K562 (cell line): ENCODE data around the gene XPO6. TPM values are rescaled to one million over a fixed set of nuclear protein-coding genes. Genes with fewer than 3 reads are reported as not detected.

Experiments used
- BHLHE40 ChIP-seq: IDR thresholded peaks from 2 replicates; pipeline ENCODE4 v1.6.1; 2011; ENCODE audit warnings: low read length, improper control_type of control experiment
- CCNT2 ChIP-seq: IDR thresholded peaks from 2 replicates; pipeline ENCODE4 v1.6.1; 2011; ENCODE audit warnings: borderline replicate concordance, low read depth, mild to moderate bottlenecking, moderate library complexity, mixed read lengths, low read length; ENCODE audit not compliant: insufficient read length; ENCODE audit errors: extremely low read depth
- FOXM1 ChIP-seq, 2 experiments: fragments of 450-650 bp in 1 of 2; sonication (generic) in 1 of 2; formaldehyde crosslinking in 1 of 2; IDR thresholded peaks; 2 replicates each; pipeline versions ENCODE4 v1.6.1 to v1.9.0; 2017 to 2022; ENCODE audit warnings: low read depth in 2 of 2, mild to moderate bottlenecking in 2 of 2, missing genetic modification reagents in 1 of 2, moderate library complexity in 1 of 2
- HDAC8 ChIP-seq: fragments of 450-650 bp; IDR thresholded peaks from 2 replicates; pipeline ENCODE4 v1.6.1; 2016; ENCODE audit warnings: mild to moderate bottlenecking, missing genetic modification characterization, moderate library complexity, missing compliant biosample characterization
- IFI16 ChIP-seq: fragments of 250-450 bp; sonication (Bioruptor Pico); IDR thresholded peaks from 2 replicates; pipeline ENCODE4 v2.1.2; 2022; ENCODE audit warnings: mild to moderate bottlenecking, inconsistent platforms
- KLF1 ChIP-seq: fragments of 450-650 bp; IDR thresholded peaks from 2 replicates; pipeline ENCODE4 v1.6.1; 2016; ENCODE audit warnings: missing genetic modification characterization, missing compliant biosample characterization
- KLF13 ChIP-seq: fragments of 450-650 bp; IDR thresholded peaks from 2 replicates; pipeline ENCODE4 v1.6.1; 2016; ENCODE audit warnings: missing genetic modification characterization, low read depth, mild to moderate bottlenecking, missing compliant biosample characterization, moderate library complexity, borderline replicate concordance
- MED1 ChIP-seq: sonication (generic); formaldehyde crosslinking; IDR thresholded peaks from 2 replicates; pipeline ENCODE4 v1.8.1; 2023; ENCODE audit warnings: missing genetic modification reagents, borderline replicate concordance
- NR2C2 ChIP-seq, 2 experiments: fragments of 200-800 bp in 1 of 2; sonication (Bioruptor generic) in 1 of 2; sonication (generic) in 1 of 2; formaldehyde crosslinking in 1 of 2; IDR thresholded peaks; 2 replicates each; pipeline versions ENCODE4 v1.6.1 to v1.8.0; 2016 to 2022; ENCODE audit warnings: mild to moderate bottlenecking in 1 of 2, missing compliant biosample characterization in 1 of 2, missing genetic modification characterization in 1 of 2, missing genetic modification reagents in 1 of 2
- TAF15 ChIP-seq: fragments of 200-400 bp; formaldehyde crosslinking; IDR thresholded peaks from 2 replicates; pipeline ENCODE4 v1.6.1; 2017; ENCODE audit warnings: mild to moderate bottlenecking, low read depth, low read length, moderate library complexity
- ZNF212 ChIP-seq: fragments of 450-650 bp; formaldehyde crosslinking; IDR thresholded peaks from 2 replicates; pipeline ENCODE4 v1.4.0; 2020; ENCODE audit warnings: mild to moderate bottlenecking
- ZNF445 ChIP-seq: fragments of 250-450 bp; sonication (Bioruptor Pico); IDR thresholded peaks from 2 replicates; pipeline ENCODE4 v1.4.0; 2020; ENCODE audit warnings: low read depth, mild to moderate bottlenecking, moderate library complexity
- polyA plus RNA-seq, 8 experiments: library from polyadenylated mRNA; depleted of rRNA in 4 of 8; stranded (reverse) in 5 of 8; unstranded in 3 of 8; fragments of >200 nt; fragmentation: Nextera tagmentation in 2 of 8; fragmentation: Illumina TruSeq in 1 of 8; extraction: Ambion mirVana in 2 of 8; extraction: Trizol in 1 of 8; gene quantifications; 2 replicates each; pipeline versions ENCODE4 v1.2.1 to v1.2.3, GENCODE V29; 2011 to 2014; ENCODE audit warnings: inconsistent platforms in 1 of 8, missing spikeins in 1 of 8
- total RNA-seq, 7 experiments: library from RNA; depleted of rRNA in 6 of 7; stranded (reverse); fragments of >200 nt in 6 of 7; fragmentation: Illumina TruSeq in 2 of 7; extraction: Trizol in 2 of 7; gene quantifications; 2 replicates each; pipeline versions ENCODE4 v1.2.1 to v1.2.3, GENCODE V29; 2011 to 2021; ENCODE audit warnings: low replicate concordance in 1 of 7
- TF ChIP-seq, protein P1 (sequence below): fragments of 450-650 bp; IDR thresholded peaks from 2 replicates; pipeline ENCODE4 v1.6.1; 2017; ENCODE audit warnings: mild to moderate bottlenecking, moderate library complexity
- TF ChIP-seq, protein P2 (sequence below): fragments of 450-650 bp; IDR thresholded peaks from 2 replicates; pipeline ENCODE4 v1.6.1; 2016
- TF ChIP-seq, protein P3 (sequence below): sonication (generic); formaldehyde crosslinking; IDR thresholded peaks from 2 replicates; pipeline ENCODE4 v1.8.1; 2022; ENCODE audit warnings: missing genetic modification reagents
- TF ChIP-seq, protein P4 (sequence below), 2 experiments: fragments of 450-650 bp in 1 of 2; IDR thresholded peaks; 2 replicates each; pipeline ENCODE4 v1.6.1; 2011 to 2017; ENCODE audit warnings: low read depth in 2 of 2, antibody characterized with exemption in 1 of 2, borderline replicate concordance in 1 of 2, low read length in 1 of 2, mild to moderate bottlenecking in 1 of 2, mixed read lengths in 1 of 2; ENCODE audit not compliant: control insufficient read depth in 1 of 2
- TF ChIP-seq, protein P5 (sequence below), 2 experiments: fragments of 450-650 bp; conservative IDR thresholded peaks; 2 replicates each; pipeline ENCODE4 v1.6.1; 2017; ENCODE audit warnings: mild to moderate bottlenecking in 2 of 2, moderate library complexity in 2 of 2

The XPO6 gene
- total and polyA plus RNA-seq, 9 of the 15 experiments (the other 6 are each of a cell fraction or from before 2014, with no cell fraction given) = 11.2 to 196 (median 119) TPM

DNA sequence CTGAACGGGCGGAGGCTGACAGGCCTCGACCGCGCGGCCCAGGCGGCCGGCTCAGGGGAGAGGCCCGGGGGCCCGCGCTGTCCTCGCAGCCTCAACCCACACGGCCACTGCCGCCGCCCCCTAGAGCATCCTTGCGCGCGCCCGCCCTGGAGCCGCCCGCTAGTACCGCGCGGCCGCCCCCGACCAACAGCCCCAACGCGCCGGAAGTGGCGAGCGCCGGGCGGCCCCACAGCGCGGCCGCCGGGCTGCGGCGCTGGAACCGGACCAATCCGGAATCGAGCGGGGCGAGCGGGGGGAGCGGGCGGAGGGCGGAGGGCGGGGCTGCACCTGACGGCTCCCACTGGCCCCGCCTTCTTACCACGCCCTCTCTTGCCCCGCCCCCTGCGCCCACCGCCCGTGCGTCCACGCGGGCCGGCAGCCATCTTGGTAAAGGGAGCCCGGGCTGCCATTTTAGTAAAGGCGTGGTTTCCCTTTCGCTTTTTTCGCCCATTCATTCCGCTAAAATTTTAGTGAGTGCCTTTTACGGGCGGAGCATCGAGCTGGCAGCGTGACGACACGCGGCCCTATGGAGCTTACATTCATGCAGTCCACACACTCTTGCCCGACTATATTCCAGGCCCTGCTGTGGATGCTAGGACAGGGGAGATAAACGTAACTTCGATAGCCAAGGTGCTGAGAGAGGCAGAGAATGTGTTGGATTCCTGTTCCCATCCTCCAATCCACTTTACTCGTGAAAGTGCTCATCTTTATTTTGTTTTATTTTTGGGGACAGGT, at the start of gene XPO6 (continued):
- TF ChIP-seq NR2C2 (CRISPR knock-in tag; IDR thresholded peaks at IDR 0.05) (peak; percentile 53; the same call in 1 of the 2 replicates), NR2C2 (tag; IDR thresholded peaks at IDR 0.05) (peak; percentile 78), MED1 (CRISPR knock-in tag) (no peak), FOXM1 (IDR thresholded peaks at IDR 0.05; ENCODE audit: low read depth) (peak; percentile 97), FOXM1 (CRISPR knock-in tag; IDR thresholded peaks at IDR 0.05; ENCODE audit: low read depth) (no peak), BHLHE40 (peak; percentile 95), KLF13 (tag) (peak; percentile 94), KLF1 (peak; percentile 97), TAF15 (no peak), ZNF212 (CRISPR knock-in tag) (no peak), ZNF445 (CRISPR knock-in tag) (no peak), IFI16 (no peak), CCNT2 (peak; percentile 89), HDAC8 (no peak)
- TF ChIP-seq, protein P1, sequence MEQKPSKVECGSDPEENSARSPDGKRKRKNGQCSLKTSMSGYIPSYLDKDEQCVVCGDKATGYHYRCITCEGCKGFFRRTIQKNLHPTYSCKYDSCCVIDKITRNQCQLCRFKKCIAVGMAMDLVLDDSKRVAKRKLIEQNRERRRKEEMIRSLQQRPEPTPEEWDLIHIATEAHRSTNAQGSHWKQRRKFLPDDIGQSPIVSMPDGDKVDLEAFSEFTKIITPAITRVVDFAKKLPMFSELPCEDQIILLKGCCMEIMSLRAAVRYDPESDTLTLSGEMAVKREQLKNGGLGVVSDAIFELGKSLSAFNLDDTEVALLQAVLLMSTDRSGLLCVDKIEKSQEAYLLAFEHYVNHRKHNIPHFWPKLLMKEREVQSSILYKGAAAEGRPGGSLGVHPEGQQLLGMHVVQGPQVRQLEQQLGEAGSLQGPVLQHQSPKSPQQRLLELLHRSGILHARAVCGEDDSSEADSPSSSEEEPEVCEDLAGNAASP = no peak
- TF ChIP-seq, protein P2, sequence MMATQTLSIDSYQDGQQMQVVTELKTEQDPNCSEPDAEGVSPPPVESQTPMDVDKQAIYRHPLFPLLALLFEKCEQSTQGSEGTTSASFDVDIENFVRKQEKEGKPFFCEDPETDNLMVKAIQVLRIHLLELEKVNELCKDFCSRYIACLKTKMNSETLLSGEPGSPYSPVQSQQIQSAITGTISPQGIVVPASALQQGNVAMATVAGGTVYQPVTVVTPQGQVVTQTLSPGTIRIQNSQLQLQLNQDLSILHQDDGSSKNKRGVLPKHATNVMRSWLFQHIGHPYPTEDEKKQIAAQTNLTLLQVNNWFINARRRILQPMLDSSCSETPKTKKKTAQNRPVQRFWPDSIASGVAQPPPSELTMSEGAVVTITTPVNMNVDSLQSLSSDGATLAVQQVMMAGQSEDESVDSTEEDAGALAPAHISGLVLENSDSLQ = peak; percentile 19; the same call in 1 of the 2 replicates
- TF ChIP-seq, protein P3, sequence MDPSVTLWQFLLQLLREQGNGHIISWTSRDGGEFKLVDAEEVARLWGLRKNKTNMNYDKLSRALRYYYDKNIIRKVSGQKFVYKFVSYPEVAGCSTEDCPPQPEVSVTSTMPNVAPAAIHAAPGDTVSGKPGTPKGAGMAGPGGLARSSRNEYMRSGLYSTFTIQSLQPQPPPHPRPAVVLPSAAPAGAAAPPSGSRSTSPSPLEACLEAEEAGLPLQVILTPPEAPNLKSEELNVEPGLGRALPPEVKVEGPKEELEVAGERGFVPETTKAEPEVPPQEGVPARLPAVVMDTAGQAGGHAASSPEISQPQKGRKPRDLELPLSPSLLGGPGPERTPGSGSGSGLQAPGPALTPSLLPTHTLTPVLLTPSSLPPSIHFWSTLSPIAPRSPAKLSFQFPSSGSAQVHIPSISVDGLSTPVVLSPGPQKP (CRISPR knock-in tag) = no peak
- TF ChIP-seq, protein P4, sequence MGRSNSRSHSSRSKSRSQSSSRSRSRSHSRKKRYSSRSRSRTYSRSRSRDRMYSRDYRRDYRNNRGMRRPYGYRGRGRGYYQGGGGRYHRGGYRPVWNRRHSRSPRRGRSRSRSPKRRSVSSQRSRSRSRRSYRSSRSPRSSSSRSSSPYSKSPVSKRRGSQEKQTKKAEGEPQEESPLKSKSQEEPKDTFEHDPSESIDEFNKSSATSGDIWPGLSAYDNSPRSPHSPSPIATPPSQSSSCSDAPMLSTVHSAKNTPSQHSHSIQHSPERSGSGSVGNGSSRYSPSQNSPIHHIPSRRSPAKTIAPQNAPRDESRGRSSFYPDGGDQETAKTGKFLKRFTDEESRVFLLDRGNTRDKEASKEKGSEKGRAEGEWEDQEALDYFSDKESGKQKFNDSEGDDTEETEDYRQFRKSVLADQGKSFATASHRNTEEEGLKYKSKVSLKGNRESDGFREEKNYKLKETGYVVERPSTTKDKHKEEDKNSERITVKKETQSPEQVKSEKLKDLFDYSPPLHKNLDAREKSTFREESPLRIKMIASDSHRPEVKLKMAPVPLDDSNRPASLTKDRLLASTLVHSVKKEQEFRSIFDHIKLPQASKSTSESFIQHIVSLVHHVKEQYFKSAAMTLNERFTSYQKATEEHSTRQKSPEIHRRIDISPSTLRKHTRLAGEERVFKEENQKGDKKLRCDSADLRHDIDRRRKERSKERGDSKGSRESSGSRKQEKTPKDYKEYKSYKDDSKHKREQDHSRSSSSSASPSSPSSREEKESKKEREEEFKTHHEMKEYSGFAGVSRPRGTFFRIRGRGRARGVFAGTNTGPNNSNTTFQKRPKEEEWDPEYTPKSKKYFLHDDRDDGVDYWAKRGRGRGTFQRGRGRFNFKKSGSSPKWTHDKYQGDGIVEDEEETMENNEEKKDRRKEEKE (IDR thresholded peaks at IDR 0.05; ENCODE audit: borderline replicate concordance in 1 of 2, control insufficient read depth in 1 of 2, low read depth in 2 of 2, low read length in 1 of 2) = no peak
- TF ChIP-seq, protein P5, sequence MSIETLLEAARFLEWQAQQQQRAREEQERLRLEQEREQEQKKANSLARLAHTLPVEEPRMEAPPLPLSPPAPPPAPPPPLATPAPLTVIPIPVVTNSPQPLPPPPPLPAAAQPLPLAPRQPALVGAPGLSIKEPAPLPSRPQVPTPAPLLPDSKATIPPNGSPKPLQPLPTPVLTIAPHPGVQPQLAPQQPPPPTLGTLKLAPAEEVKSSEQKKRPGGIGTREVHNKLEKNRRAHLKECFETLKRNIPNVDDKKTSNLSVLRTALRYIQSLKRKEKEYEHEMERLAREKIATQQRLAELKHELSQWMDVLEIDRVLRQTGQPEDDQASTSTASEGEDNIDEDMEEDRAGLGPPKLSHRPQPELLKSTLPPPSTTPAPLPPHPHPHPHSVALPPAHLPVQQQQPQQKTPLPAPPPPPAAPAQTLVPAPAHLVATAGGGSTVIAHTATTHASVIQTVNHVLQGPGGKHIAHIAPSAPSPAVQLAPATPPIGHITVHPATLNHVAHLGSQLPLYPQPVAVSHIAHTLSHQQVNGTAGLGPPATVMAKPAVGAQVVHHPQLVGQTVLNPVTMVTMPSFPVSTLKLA (conservative IDR thresholded peaks at IDR 0.05) = peak; percentile 93 to 97
